ENCODE measurements around the gene EML1.
A peak's percentile ranks its signal among the peaks of the same experiment; 100 is the strongest.

Gene EML1

DNA sequence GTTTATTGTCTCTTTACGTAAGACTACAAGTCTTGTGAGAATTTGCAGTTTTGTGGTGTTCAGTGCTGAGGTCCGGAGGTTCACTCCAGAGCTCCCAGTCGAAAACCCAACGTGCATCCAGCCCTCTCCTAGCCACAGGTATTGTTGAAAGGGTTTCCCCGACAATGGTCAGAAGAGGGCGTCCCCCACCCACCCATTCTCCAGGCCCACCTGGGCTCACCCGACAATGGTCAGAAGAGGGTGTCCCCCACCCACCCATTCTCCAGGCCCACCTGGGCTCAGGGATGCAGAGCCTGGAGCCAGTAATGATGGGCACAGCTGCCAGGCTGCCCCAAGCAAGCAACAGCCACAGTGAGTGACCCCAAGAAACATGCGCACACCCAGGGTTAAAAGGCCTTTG is 145.2 kb downstream of the EML1 start:
- no peak for DNase-seq (ENCODE audit: low read depth)

DNA sequence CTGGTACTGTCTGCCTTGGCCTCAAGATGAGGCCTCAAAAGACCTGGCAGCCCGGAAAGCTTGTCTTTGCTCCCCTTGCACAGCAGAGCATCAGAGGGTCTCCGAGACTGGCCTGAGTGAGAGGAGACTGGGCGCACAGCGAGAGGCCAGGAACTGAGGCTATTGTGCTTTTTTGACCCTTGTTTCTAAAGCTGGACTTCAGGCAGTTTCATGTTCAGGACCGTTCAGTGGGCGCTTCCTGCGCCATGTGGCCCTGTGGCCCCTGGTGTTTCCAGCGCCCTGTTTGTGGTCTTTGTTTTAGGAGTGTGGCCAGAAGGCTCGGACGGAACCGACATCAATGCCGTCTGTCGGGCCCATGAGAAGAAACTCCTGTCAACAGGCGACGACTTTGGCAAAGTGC is 145.7 kb downstream of the EML1 start:
- DNase-seq (ENCODE audit: low read depth): no peak

GRCh38 chr14:99939421-99939820 is 146.2 kb downstream of the EML1 start:
- no peak for DNase-seq (ENCODE audit: low read depth)

- DNase-seq (ENCODE audit: low read depth): no peak
Measured at GRCh38 chr14:99940064-99940463, 146.9 kb downstream of the EML1 start.

- DNase-seq (ENCODE audit: low read depth): no peak
Measured at GRCh38 chr14:99941211-99941610, 148.0 kb downstream of the EML1 start.

- no peak for DNase-seq (ENCODE audit: low read depth)
Measured at GRCh38 chr14:99943620-99944019, 150.4 kb downstream of the EML1 start.

DNA sequence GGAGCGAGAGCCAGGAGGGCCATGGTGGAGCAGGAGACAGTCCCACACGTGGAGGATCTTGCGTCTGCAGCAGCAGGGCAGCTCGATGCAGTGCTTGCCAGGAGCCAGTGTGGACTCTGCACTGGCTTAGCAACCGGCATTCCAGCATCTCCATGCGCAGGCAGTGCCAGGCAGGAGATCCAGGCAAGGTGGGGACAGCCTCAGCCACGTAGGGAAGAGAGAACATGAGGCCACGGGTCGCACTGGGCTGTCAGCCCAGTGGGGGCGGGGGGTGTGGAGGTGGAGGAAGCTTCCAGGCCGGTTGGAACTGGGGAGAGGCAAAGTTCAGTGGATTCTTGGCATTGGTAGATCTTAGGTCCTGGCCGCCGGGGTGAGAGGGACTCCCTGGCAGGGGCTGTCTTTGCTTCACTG is 151.0 kb downstream of the EML1 start:
- DNase-seq (ENCODE audit: low read depth): no peak

GRCh38 chr14:99945732-99946651 is 152.8 kb downstream of the EML1 start:
- DNase-seq (ENCODE audit: low read depth): no peak

DNA sequence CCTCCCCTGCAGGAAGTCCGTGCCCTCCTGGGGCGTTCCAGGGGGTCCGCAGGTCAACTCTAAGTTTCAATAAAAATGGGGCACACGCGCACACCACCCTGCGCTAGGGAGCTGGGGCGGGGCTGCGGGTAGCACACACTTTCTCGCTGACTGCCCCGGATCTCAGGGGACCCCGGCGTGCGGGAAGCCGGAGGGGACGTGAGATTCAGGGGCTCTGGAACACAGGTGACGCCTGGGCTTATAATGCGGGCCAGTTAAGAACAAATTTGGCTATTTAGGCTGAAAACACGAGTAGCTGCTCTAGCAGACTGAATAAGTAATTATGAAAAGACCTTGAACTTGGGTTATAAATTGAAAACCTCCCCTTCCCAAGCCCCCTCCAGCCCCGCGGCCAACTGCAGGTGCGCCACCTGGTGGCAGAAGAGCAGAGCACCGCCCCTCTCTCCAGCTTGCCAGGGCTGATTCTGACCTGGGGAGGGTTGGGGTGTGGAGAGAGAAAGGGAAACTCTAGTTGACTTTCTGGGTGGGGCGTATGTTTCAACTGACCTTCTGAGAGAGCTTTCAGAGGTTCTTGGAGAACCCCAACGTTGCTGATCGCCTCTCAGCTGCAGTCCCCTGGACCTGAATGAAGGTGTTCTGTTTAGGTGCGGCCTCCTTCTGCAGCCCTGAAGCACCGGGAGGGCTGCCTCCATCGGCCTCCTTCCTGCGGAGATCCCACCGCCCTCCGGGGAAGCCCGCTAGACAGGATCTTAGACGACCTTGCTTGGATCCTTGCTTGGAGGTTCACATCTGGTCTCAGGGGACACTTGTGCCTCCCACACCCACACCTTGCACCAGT is 153.7 kb downstream of the EML1 start:
- DNase-seq (ENCODE audit: low read depth): peak; percentile 46

GRCh38 chr14:99947695-99948094 is 154.5 kb downstream of the EML1 start:
- DNase-seq (ENCODE audit: low read depth): no peak

DNA sequence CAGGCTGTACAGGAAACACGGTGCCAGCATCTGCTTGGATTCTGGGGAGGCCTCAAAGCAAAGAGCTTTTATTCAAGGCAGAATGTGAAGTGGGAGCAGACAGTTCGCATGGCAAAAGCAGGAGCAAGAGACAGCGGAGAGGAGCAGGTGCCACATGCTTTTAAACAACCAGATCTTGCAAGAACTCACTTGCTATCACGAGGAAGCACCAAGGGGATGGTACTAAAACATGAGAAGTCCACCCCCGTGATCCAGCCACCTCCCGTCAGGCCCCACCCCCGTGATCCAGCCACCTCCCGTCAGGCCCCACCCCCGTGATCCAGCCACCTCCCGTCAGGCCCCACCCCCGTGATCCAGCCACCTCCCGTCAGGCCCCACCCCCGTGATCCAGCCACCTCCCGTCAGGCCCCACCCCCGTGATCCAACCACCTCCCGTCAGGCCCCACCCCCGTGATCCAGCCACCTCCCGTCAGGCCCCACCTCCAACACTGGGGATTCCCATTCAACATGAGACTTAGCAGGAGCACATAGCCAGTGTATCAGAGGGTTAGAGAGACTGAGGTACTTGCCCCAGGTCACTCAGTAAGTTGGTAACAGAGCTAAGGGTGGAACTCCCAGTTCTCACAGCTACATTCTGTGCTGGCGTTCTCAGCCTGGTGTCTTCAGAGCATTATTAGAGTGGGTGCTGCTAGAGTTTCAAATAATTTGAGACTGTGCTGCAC is 156.0 kb downstream of the EML1 start:
- DNase-seq (ENCODE audit: low read depth): peak; percentile 45

GRCh38 chr14:99950181-99950580 is 157.0 kb downstream of the EML1 start:
- DNase-seq (ENCODE audit: low read depth): no peak

GRCh38 chr14:99951085-99951484 is 157.9 kb downstream of the EML1 start:
- DNase-seq (ENCODE audit: low read depth): no peak

DNA sequence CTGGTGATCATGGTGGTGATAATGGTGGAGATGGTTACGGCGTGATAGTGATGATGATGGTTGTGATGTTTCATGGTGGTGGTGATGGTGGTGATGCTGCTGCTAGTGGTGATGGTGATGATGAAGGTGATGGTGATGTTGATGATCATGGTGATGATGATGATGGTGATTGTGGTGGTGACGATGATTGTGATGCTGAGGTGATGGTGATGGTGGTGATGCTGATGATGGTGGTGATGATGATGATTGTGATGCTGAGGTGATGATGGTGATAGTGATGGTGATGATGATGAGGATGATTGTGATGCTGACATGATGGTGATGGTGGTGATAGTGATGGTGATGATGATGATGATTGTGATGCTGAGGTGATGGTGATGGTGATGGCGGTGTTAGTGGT is 158.8 kb downstream of the EML1 start:
- DNase-seq (ENCODE audit: low read depth): no peak

DNA sequence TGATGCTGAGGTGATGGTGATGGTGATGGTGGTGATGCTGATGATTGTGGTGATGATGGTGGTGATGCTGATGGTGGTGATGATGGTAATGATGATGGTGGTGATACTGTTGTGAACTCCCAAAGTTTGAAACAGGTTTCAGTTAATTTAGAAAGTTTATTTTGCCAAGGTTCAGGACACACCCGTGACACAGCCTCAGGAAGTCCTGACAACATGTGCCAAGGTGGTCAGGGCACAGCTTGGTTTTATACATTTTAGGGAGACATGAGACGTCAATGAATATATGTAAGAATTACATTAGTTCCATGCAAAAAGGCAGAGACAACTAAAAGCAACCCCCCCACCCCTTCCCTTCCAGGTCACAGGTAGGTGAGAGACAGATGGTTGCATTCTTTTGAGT is 159.2 kb downstream of the EML1 start:
- DNase-seq (ENCODE audit: low read depth): no peak

DNA sequence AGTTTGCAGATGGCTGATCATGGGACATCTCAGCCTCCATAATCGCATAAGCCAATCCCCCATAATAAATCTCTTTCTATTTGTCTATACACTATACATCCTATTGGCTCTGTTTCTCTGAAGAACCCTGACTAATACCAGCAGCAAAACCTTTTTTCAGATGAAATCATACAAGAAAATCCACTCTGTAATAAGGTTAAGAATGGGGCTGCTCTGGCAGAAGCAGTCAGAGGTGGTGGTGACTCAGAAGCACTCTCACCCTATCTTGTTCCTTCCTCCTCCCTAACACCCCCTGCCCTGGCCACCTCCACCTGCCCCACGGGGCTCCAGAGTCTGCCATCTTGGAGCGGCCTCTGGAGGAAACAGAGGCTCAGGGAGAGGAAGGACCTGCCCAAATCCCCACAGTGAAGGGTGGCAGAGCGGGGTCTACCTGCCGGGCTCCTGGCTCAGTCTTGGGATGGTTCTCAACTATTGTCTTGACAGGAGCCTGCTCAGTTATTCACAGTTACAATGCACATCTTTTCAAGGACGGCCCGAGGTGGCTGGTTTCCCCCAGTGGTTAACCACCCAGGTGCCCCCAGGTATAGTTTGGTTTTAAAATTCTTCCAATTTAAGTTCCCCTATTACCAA is 162.7 kb downstream of the EML1 start:
- DNase-seq (ENCODE audit: low read depth): no peak

DNA sequence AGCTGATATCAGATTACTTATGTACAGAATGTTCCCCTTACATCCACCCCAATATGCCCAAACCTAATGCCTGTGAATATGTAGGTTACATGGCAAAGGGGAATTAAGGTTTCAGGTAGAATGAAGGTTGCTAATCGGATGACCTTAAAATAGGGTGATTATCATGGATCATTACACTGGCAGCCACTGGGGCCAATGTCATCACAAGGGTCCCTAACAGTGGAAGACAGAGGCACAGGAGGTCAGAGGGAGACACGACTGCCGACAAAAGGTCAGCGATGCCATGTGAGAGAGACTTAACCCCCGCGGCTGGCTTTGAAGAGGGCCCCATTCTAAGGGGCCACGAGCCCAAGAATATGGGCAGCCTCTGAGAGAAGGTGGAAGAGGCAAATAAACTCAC is 165.2 kb downstream of the EML1 start:
- DNase-seq (ENCODE audit: low read depth): no peak

GRCh38 chr14:99961826-99962518 is 168.8 kb downstream of the EML1 start:
- DNase-seq (ENCODE audit: low read depth): no peak

- DNase-seq (ENCODE audit: low read depth): no peak
Measured at GRCh38 chr14:99964979-99965378, 171.8 kb downstream of the EML1 start.

GRCh38 chr14:99966037-99966835 is 173.0 kb downstream of the EML1 start:
- DNase-seq (ENCODE audit: low read depth): no peak

- DNase-seq (ENCODE audit: low read depth): no peak
Measured at GRCh38 chr14:99966912-99967311, 173.7 kb downstream of the EML1 start.
